Endodermal cell (in vitro differentiated cells): Measurements from ENCODE around the gene GDPD2. TPM values are rescaled to one million over a fixed set of nuclear protein-coding genes. Genes with fewer than 3 reads are reported as not detected.

Experiments used
- DNase-seq: peaks from one replicate; pipeline ENCODE4 v3.0.0-alpha.2; 2017
- H3K27ac ChIP-seq: 2 replicates; pipeline ENCODE4 v1.5.1; 2013; ENCODE audit warnings: mild to moderate bottlenecking, low read depth, low read length, moderate library complexity
- H3K27me3 ChIP-seq: 2 replicates; pipeline ENCODE4 v1.6.1; 2013; ENCODE audit warnings: mild to moderate bottlenecking, low read length, moderate library complexity; ENCODE audit not compliant: insufficient read depth, control insufficient read depth, poor library complexity, severe bottlenecking
- H3K36me3 ChIP-seq: 2 replicates; pipeline ENCODE4 v1.7.0; 2013; ENCODE audit warnings: mild to moderate bottlenecking, low read length, moderate library complexity; ENCODE audit not compliant: control insufficient read depth, insufficient read depth
- H3K4me1 ChIP-seq: one replicate; pipeline ENCODE4 v1.7.0; 2013; ENCODE audit warnings: low read length; ENCODE audit not compliant: control insufficient read depth, insufficient read depth
- H3K4me3 ChIP-seq: 2 replicates; pipeline ENCODE4 v1.5.1; 2013; ENCODE audit warnings: mild to moderate bottlenecking, low read length, moderate library complexity
- H3K9ac ChIP-seq: 2 replicates; pipeline ENCODE4 v1.6.1; 2013; ENCODE audit warnings: mild to moderate bottlenecking, low read length, moderate library complexity; ENCODE audit not compliant: poor library complexity, severe bottlenecking; ENCODE audit errors: extremely low read depth
- H3K9me3 ChIP-seq: 2 replicates; pipeline ENCODE4 v1.6.1; 2013; ENCODE audit warnings: mild to moderate bottlenecking, low read length, moderate library complexity; ENCODE audit not compliant: control insufficient read depth
- H3K27ac Mint-ChIP-seq: 2 replicates; pipeline ENCODE4 v1.8.0; 2020; ENCODE audit warnings: mixed read lengths
- H3K27me3 Mint-ChIP-seq: 2 replicates; pipeline ENCODE4 v1.8.0; 2021; ENCODE audit warnings: mild to moderate bottlenecking, mixed read lengths; ENCODE audit not compliant: insufficient read depth
- H3K36me3 Mint-ChIP-seq: 2 replicates; pipeline ENCODE4 v1.8.0; 2020; ENCODE audit warnings: low read depth, mixed read lengths
- H3K4me1 Mint-ChIP-seq: 2 replicates; pipeline ENCODE4 v1.8.0; 2020; ENCODE audit warnings: mixed read lengths
- H3K4me3 Mint-ChIP-seq: 2 replicates; pipeline ENCODE4 v1.8.0; 2020; ENCODE audit warnings: mild to moderate bottlenecking, moderate library complexity, mixed read lengths
- H3K9me3 Mint-ChIP-seq: 2 replicates; pipeline ENCODE4 v1.8.0; 2020; ENCODE audit warnings: mild to moderate bottlenecking, mixed read lengths
- CTCF ChIP-seq: fragments of 200-600 bp; sonication (generic); conservative IDR thresholded peaks from 2 replicates; pipeline ENCODE4 v1.5.0; 2021; ENCODE audit warnings: antibody characterized with exemption, mild to moderate bottlenecking
- WGBS, 2 experiments: methylation state at CpG; one replicate each; pipeline versions ENCODE4 v1.1.5 to v1.1.7; 2013; ENCODE audit warnings: missing lambda C conversion rate in 2 of 2, mixed read lengths in 1 of 2; ENCODE audit not compliant: insufficient coverage in 1 of 2, insufficient read length in 1 of 2; 5-methylcytosine and 5-hydroxymethylcytosine counted together
- total RNA-seq, 2 donors: library from RNA; stranded (reverse); fragmentation: NEBNext Ultra II Directional in 1 of 2; extraction: Animal tissue kit (Norgen Biotek cat#: 25700) in 1 of 2; gene quantifications; 2 replicates in 1 of 2; 3 replicates in 1 of 2; pipeline ENCODE4 v1.2.1, GENCODE V29; 2021

Gene GDPD2
- total RNA-seq, 2 donors from 2014 or later = 0.55 to 1.5 TPM

GRCh38 chrX:70437011-70437410, 13.9 kb downstream of the GDPD2 start:
- no peak overlapping the region for H3K27ac Mint-ChIP-seq
- Histone ChIP-seq H3K4me1 (no peaks in the 10 kb centered on the region), H3K9ac (no peak overlapping the region), H3K4me3 (no peak overlapping the region), H3K9me3 (no peaks in the 10 kb centered on the region), H3K36me3 (no peaks in the 10 kb centered on the region), H3K27me3 (peaks cover 8% of the 10 kb centered on the region), H3K27ac (no peak overlapping the region)
- peaks cover 77% of the 10 kb centered on the region for H3K9me3 Mint-ChIP-seq
- no peak for DNase-seq
- WGBS, 2 experiments = 54% methylated on average over 2 of the region's 2 CpGs; no CpG with 5 or more reads in 1 of the 2 experiments
- peaks cover 27% of the 10 kb centered on the region for H3K27me3 Mint-ChIP-seq
- no peaks in the 10 kb centered on the region for H3K36me3 Mint-ChIP-seq
- H3K4me1 Mint-ChIP-seq = peaks cover 5% of the 10 kb centered on the region
- TF ChIP-seq CTCF = no peak
- H3K4me3 Mint-ChIP-seq = no peak overlapping the region

- Histone ChIP-seq H3K36me3 (no peaks in the 10 kb centered on the region), H3K4me1 (no peaks in the 10 kb centered on the region), H3K4me3 (no peak overlapping the region), H3K27ac (no peak overlapping the region), H3K9me3 (no peaks in the 10 kb centered on the region), H3K9ac (no peak overlapping the region), H3K27me3 (peaks cover 8% of the 10 kb centered on the region)
- Mint-ChIP-seq H3K36me3 (no peaks in the 10 kb centered on the region), H3K4me3 (no peak overlapping the region), H3K27ac (no peak overlapping the region), H3K27me3 (peaks cover 36% of the 10 kb centered on the region), H3K4me1 (peaks cover 5% of the 10 kb centered on the region), H3K9me3 (peaks cover 79% of the 10 kb centered on the region)
- 83% methylated on average over 7 of the region's 8 CpGs; no CpG with 5 or more reads in 1 of the 2 experiments for WGBS, 2 experiments
- DNase-seq = no peak
- TF ChIP-seq CTCF = no peak
Measured at GRCh38 chrX:70437921-70438665, 15.0 kb downstream of the GDPD2 start.

GRCh38 chrX:70439016-70439415, 15.9 kb downstream of the GDPD2 start:
- H3K9me3 Mint-ChIP-seq = peaks cover 72% of the 10 kb centered on the region
- DNase-seq = no peak
- no peaks in the 10 kb centered on the region for H3K36me3 Mint-ChIP-seq
- H3K4me3 Mint-ChIP-seq = no peak overlapping the region
- Histone ChIP-seq H3K9me3 (no peaks in the 10 kb centered on the region), H3K4me3 (no peak overlapping the region), H3K27ac (no peak overlapping the region), H3K4me1 (no peaks in the 10 kb centered on the region), H3K27me3 (peaks cover 16% of the 10 kb centered on the region), H3K36me3 (no peaks in the 10 kb centered on the region), H3K9ac (no peak overlapping the region)
- WGBS, 2 experiments = 82% methylated on average over 1 of the region's 1 CpG; no CpG with 5 or more reads in 1 of the 2 experiments
- no peak for TF ChIP-seq CTCF
- peaks cover 43% of the 10 kb centered on the region for H3K27me3 Mint-ChIP-seq
- H3K4me1 Mint-ChIP-seq = peaks cover 1% of the 10 kb centered on the region
- H3K27ac Mint-ChIP-seq = no peak overlapping the region
